A673 (cell line): ENCODE data around the gene CELF4. TPM values are rescaled to one million over a fixed set of nuclear protein-coding genes. Genes with fewer than 3 reads are reported as not detected.

Source experiments
- BruUV-seq: library from RNA; stranded (reverse); fragments of 400-500 nt; replicated peaks from 2 replicates; lab custom pipeline; 2021; lab: Mats Ljungman, UMichigan
- CTCF ChIA-PET: fragments of 300-600 bp; sonication (Branson Sonifier 250); formaldehyde crosslinking; loops from one replicate; lab custom pipeline; 2022; ENCODE audit warnings: antibody characterized with exemption; lab: Charles Lee
- POLR2A ChIA-PET: fragments of 300-600 bp; sonication (Branson Sonifier 250); formaldehyde crosslinking; loops from one replicate; lab custom pipeline; 2022; ENCODE audit warnings: antibody characterized with exemption; ENCODE audit not compliant: low non-redundant PET; lab: Charles Lee
- DNase-seq: peaks from one replicate; pipeline ENCODE4 v3.0.0-alpha.2; 2015; ENCODE audit warnings: low spot score
- H3K27ac ChIP-seq: fragments of 200-600 bp; sonication (generic); 2 replicates; pipeline ENCODE4 v1.5.1; 2016; ENCODE audit warnings: mixed run types, low read depth, mild to moderate bottlenecking, mixed read lengths, antibody characterized with exemption, low read length; ENCODE audit not compliant: poor library complexity, severe bottlenecking
- H3K27me3 ChIP-seq: fragments of 200-600 bp; sonication (generic); replicated peaks from 2 replicates; pipeline ENCODE4 v1.6.1; 2017; ENCODE audit warnings: mixed run types, low read depth, mild to moderate bottlenecking, mixed read lengths, antibody characterized with exemption, low read length; ENCODE audit not compliant: insufficient read depth, poor library complexity
- H3K36me3 ChIP-seq: fragments of 200-600 bp; sonication (generic); 2 replicates; pipeline ENCODE4 v1.6.1; 2016; ENCODE audit warnings: mixed run types, mild to moderate bottlenecking, mixed read lengths, antibody characterized with exemption, low read length; ENCODE audit not compliant: insufficient read depth, poor library complexity, severe bottlenecking
- H3K4me1 ChIP-seq: fragments of 200-600 bp; sonication (generic); 2 replicates; pipeline ENCODE4 v1.6.1; 2017; ENCODE audit warnings: mixed run types, mild to moderate bottlenecking, mixed read lengths, antibody characterized with exemption, low read length; ENCODE audit not compliant: insufficient read depth, poor library complexity, severe bottlenecking
- H3K4me3 ChIP-seq: fragments of 200-600 bp; sonication (generic); 2 replicates; pipeline ENCODE4 v1.5.1; 2016; ENCODE audit warnings: low read depth, mixed run types, mild to moderate bottlenecking, mixed read lengths, low read length; ENCODE audit not compliant: poor library complexity, severe bottlenecking
- H3K9me3 ChIP-seq: fragments of 200-600 bp; sonication (generic); 2 replicates; pipeline ENCODE4 v1.6.1; 2016; ENCODE audit warnings: mixed run types, low read depth, mild to moderate bottlenecking, mixed read lengths, antibody characterized with exemption, low read length; ENCODE audit not compliant: poor library complexity, severe bottlenecking
- CTCF ChIP-seq: fragments of 300-800, 200-600 bp; sonication (generic); conservative IDR thresholded peaks from 2 replicates; pipeline ENCODE4 v1.5.1; 2017; ENCODE audit warnings: low read depth, mild to moderate bottlenecking, antibody characterized with exemption, low read length, moderate library complexity, mixed read lengths
- EZH2 ChIP-seq: fragments of 200-600 bp; sonication (generic); IDR thresholded peaks from 2 replicates; pipeline ENCODE4 v1.6.1; 2017; ENCODE audit warnings: borderline replicate concordance, low read depth, mild to moderate bottlenecking, mixed read lengths, antibody characterized with exemption, low read length; ENCODE audit not compliant: poor library complexity, severe bottlenecking
- intact Hi-C: fragments of 100-400 bp; cut with micrococcal nuclease; formaldehyde crosslinking; loops from one replicate; pipeline ENCODE4 v1.10.0; 2022; ENCODE audit not compliant: unreplicated experiment
- total RNA-seq: library from RNA; stranded (reverse); gene quantifications from 2 replicates; pipeline ENCODE4 v1.2.3, GENCODE V29; 2021

The CELF4 gene
- total RNA-seq, 1 experiment from 2014 or later: not detected

- no peaks in the 10 kb centered on the region for H3K36me3 ChIP-seq
- H3K27me3 ChIP-seq: no peaks in the 10 kb centered on the region
- CTCF ChIA-PET: no interaction called here
- H3K4me1 ChIP-seq: no peaks in the 10 kb centered on the region
- no TSS peak for BruUV-seq
- POLR2A ChIA-PET: no interaction called here
- H3K27ac ChIP-seq: no peak overlapping the region
- H3K4me3 ChIP-seq: no peak overlapping the region
- H3K9me3 ChIP-seq: no peaks in the 10 kb centered on the region
- intact Hi-C loops: no loop called here
- DNase-seq: no peak
- TF ChIP-seq EZH2 (no peak), CTCF (no peak)
Measured at GRCh38 chr18:37246779-37247340, 318.7 kb downstream of the CELF4 start.

- Histone ChIP-seq H3K9me3 (no peaks in the 10 kb centered on the region), H3K27me3 (no peaks in the 10 kb centered on the region), H3K27ac (no peak overlapping the region), H3K4me3 (no peak overlapping the region), H3K36me3 (no peaks in the 10 kb centered on the region), H3K4me1 (no peaks in the 10 kb centered on the region)
- ChIA-PET POLR2A (no interaction called here), CTCF (no interaction called here)
- DNase-seq: no peak
- TF ChIP-seq CTCF (no peak), EZH2 (no peak)
- BruUV-seq: no TSS peak
- intact Hi-C loops: no loop called here
Measured at GRCh38 chr18:37244618-37245017, 321.0 kb downstream of the CELF4 start.

DNA sequence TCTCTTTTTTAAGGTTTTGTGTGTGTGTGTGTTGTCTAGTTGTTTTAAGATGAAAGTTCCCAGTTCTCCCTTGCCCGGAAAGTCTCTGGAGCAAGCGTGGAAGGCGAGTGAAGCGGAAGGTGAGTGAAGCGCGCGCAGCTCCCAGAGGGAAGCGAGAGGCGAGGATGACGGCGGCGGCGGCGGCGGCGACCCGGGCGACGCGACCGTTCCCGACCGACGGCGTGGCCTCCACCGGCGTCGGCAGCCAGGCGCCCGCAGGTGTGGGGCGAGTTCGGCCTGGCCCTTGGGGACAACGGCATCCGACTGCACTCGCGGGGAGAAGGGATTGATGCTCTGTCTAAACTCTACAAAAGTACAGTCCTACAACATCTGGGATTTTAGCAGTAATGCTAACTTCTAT lies 321.9 kb downstream of the CELF4 start:
- TF ChIP-seq EZH2 (no peak), CTCF (no peak)
- Histone ChIP-seq H3K27ac (no peak overlapping the region), H3K4me1 (no peaks in the 10 kb centered on the region), H3K9me3 (no peaks in the 10 kb centered on the region), H3K36me3 (no peaks in the 10 kb centered on the region), H3K4me3 (no peak overlapping the region), H3K27me3 (no peaks in the 10 kb centered on the region)
- DNase-seq: no peak
- POLR2A ChIA-PET: no interaction called here
- intact Hi-C loops: no loop called here
- BruUV-seq: no TSS peak
- CTCF ChIA-PET: no interaction called here
